MM.1S (cell line): Measurements from ENCODE around the gene TSPAN9.

Source experiments
- CTCF ChIP-seq: fragments of 300-600 bp; sonication (generic); IDR thresholded peaks from 2 replicates; pipeline ENCODE4 v1.5.1; 2016; ENCODE audit warnings: antibody characterized with exemption, low read length, mixed read lengths
- EZH2 ChIP-seq: fragments of 300-600 bp; sonication (generic); optimal IDR thresholded peaks from 2 replicates; pipeline ENCODE3; 2017; ENCODE audit warnings: low read depth, mild to moderate bottlenecking, antibody characterized with exemption, low read length, mixed read lengths
- EZH2phosphoT487 ChIP-seq: fragments of 300-600 bp; sonication (generic); IDR thresholded peaks from 2 replicates; pipeline ENCODE4 v1.6.1; 2018; ENCODE audit warnings: antibody characterized with exemption, low read length

- TF ChIP-seq CTCF = no peak
- TF ChIP-seq EZH2 = no peak
- no peak for TF ChIP-seq EZH2phosphoT487
These were observed 172.1 kb downstream of the TSPAN9 start for GRCh38 chr12:3249081-3249800.
